HG03159 (cell line): ENCODE measurements around the gene CD180.

ENCODE experiments used
- ATAC-seq: cut with Tn5 transposase; IDR thresholded peaks from one replicate; pipeline ENCODE4 v1.9.1; 2021; ENCODE audit warnings: mild to moderate bottlenecking, moderate library complexity; ENCODE audit not compliant: unreplicated experiment

Gene CD180

GRCh38 chr5:67214036-67214435, 17.4 kb upstream of the CD180 start:
- ATAC-seq: no peak

- no peak for ATAC-seq
Measured at GRCh38 chr5:67211926-67212325, 15.3 kb upstream of the CD180 start.

- ATAC-seq: peak; percentile 31
Measured at GRCh38 chr5:67209141-67209771, 12.7 kb upstream of the CD180 start.

GRCh38 chr5:67208403-67208802, 11.8 kb upstream of the CD180 start:
- no peak for ATAC-seq

- peak; percentile 78 for ATAC-seq
Measured at GRCh38 chr5:67206929-67207328, 10.3 kb upstream of the CD180 start.

GRCh38 chr5:67206461-67206860, 9.9 kb upstream of the CD180 start:
- ATAC-seq: peak; percentile 22

- ATAC-seq: no peak
Measured at GRCh38 chr5:67205981-67206380, 9.4 kb upstream of the CD180 start.

GRCh38 chr5:67204821-67205220, 8.2 kb upstream of the CD180 start:
- no peak for ATAC-seq

- ATAC-seq: no peak
Measured at GRCh38 chr5:67203701-67204074, 7.1 kb upstream of the CD180 start.

- ATAC-seq: no peak
Measured at GRCh38 chr5:67202828-67203227, 6.2 kb upstream of the CD180 start.

- ATAC-seq: no peak
Measured at GRCh38 chr5:67201897-67202549, 5.4 kb upstream of the CD180 start.

- ATAC-seq: peak; percentile 32
Measured at GRCh38 chr5:67200809-67201562, 4.4 kb upstream of the CD180 start.

GRCh38 chr5:67199859-67200258, 3.3 kb upstream of the CD180 start:
- ATAC-seq: no peak

GRCh38 chr5:67198917-67199316, 2.3 kb upstream of the CD180 start:
- ATAC-seq: no peak

- ATAC-seq: no peak
Measured at GRCh38 chr5:67197536-67197935, 937 bp upstream of the CD180 start.

GRCh38 chr5:67195406-67196275, 958 bp downstream of the CD180 start:
- no peak for ATAC-seq

- no peak for ATAC-seq
Measured at GRCh38 chr5:67194166-67194565, 2.4 kb downstream of the CD180 start.

- ATAC-seq: no peak
Measured at GRCh38 chr5:67193439-67193807, 3.2 kb downstream of the CD180 start.

- no peak for ATAC-seq
Measured at GRCh38 chr5:67192719-67193438, 3.7 kb downstream of the CD180 start.

- no peak for ATAC-seq
Measured at GRCh38 chr5:67190861-67191260, 5.7 kb downstream of the CD180 start.

- ATAC-seq: no peak
Measured at GRCh38 chr5:67190410-67190809, 6.2 kb downstream of the CD180 start.
